ENCODE results near the gene MEF2A.

- no peak for TF ChIP-seq CTCF (IDR thresholded peaks at IDR 0.05)
- no peak for TF ChIP-seq POLR2A (IDR thresholded peaks at IDR 0.05)
Measured at GRCh38 chr15:99668533-99669182, 102.9 kb downstream of the MEF2A start.

Data from body of pancreas (tissue), 4 donors.